Heart left ventricle (tissue), 13 donors: ENCODE measurements around the gene SERBP1.

Experiments used
- CTCF ChIP-seq, 12 donors: fragments of 200-600 bp; sonication (generic) in 4 of 12; IDR thresholded peaks; one replicate each; pipeline versions ENCODE4 v1.5.0 to v1.8.0; 2018 to 2022; ENCODE audit warnings: antibody characterized with exemption in 12 of 12, mild to moderate bottlenecking in 5 of 12
- POLR2A ChIP-seq, 2 donors: fragments of 450-650 bp; IDR thresholded peaks; one replicate each; pipeline ENCODE4 v1.6.1; 2017; ENCODE audit warnings: antibody characterized with exemption in 2 of 2, mild to moderate bottlenecking in 2 of 2, moderate library complexity in 2 of 2
- donor health status: ischemic (EF 13 %, LVEDD 7.1; RV severe dilation, severe dysfunction).
- donor health status: DM: no; HTN: yes; CAD: no.
- donor health status: DM: no; HTN: no; CAD: no.
- donor health status: ischemic (EF 25% LVEDD 6.9; RV normal size, moderate dysfunction).
- donor health status: ischemic (EF 25% LVEDD 5.7; RV mildly dilated, moderate dysfunction).
- donor health status: ischemic (EF 35%, LVEDD 5.7; RV mildly dilated, moderate dysfunction).
- donor health status: nonischemic (EF 11% LVEDD 7.7; RV severe dilation, severe dysfunction).
- donor health status: DM: yes; HTN: yes; CAD: no.
- donor health status: PGD.
- donor health status: ischemic (EF 29% LVEDD 5.4; RV normal size, mild dysfunction).
- donor health status: nonischemic (EF 23%, LVEDD 6.1; RV moderate dilation, normal function).

GRCh38 chr1:67407498-67407897 is 22.7 kb downstream of the SERBP1 start:
- TF ChIP-seq CTCF (IDR thresholded peaks at IDR 0.05) (no peak), POLR2A (IDR thresholded peaks at IDR 0.05) (no peak)
